Body of pancreas (tissue), 4 donors: Measurements from ENCODE around the gene MFSD11.

Experiments used
- CTCF ChIP-seq, 7 experiments: fragments of 450-650 bp in 4 of 7; fragments of 200-600 bp in 3 of 7; sonication (generic) in 3 of 7; IDR thresholded peaks; one replicate each; pipeline ENCODE4 v1.5.1; 2016 to 2019; ENCODE audit warnings: antibody characterized with exemption in 7 of 7
- POLR2A ChIP-seq, 3 donors: fragments of 450-650 bp; IDR thresholded peaks; one replicate each; pipeline ENCODE4 v1.6.1; 2016; ENCODE audit warnings: antibody characterized with exemption in 3 of 3, mild to moderate bottlenecking in 2 of 3

GRCh38 chr17:76735586-76736348 lies 2.2 kb upstream of the MFSD11 start:
- no peak for TF ChIP-seq CTCF (IDR thresholded peaks at IDR 0.05)
- TF ChIP-seq POLR2A (IDR thresholded peaks at IDR 0.05): no peak
